Lower leg skin (tissue), 4 donors: ENCODE results near the gene STK4. TPM values are rescaled to one million over a fixed set of nuclear protein-coding genes. Genes with fewer than 3 reads are reported as not detected.

Experiments
- DNase-seq, 2 donors: peaks; one replicate each; pipeline ENCODE4 v3.0.0-alpha.2; 2019; ENCODE audit warnings: low spot score in 2 of 2
- H3K4me3 ChIP-seq: fragments of 200-600 bp; sonication (generic); 2 replicates; pipeline ENCODE4 v1.5.1; 2017; ENCODE audit warnings: mild to moderate bottlenecking, low read depth; ENCODE audit not compliant: poor library complexity, severe bottlenecking
- POLR2A ChIP-seq, 2 donors: fragments of 450-650 bp; IDR thresholded peaks; one replicate each; pipeline ENCODE4 v1.6.1; 2016 to 2017; ENCODE audit warnings: antibody characterized with exemption in 2 of 2, mild to moderate bottlenecking in 1 of 2, moderate library complexity in 1 of 2
- WGBS, 2 donors: methylation state at CpG; one replicate each; pipeline ENCODE4 v1.1.5; 2018; 5-methylcytosine and 5-hydroxymethylcytosine counted together
- intact Hi-C: fragments of 100-400 bp; cut with DNase I; formaldehyde crosslinking; loops from one replicate; pipeline ENCODE4 v1.15.0; 2023; ENCODE audit warnings: low total_unique reads
- total RNA-seq, 4 donors: library from RNA; depleted of rRNA; stranded (reverse); fragments of >200 nt; gene quantifications; one replicate each; pipeline ENCODE4 v1.1.0, GENCODE V29; 2016
- TF ChIP-seq, protein P1 (sequence below), 3 donors: fragments of 450-650 bp; IDR thresholded peaks; one replicate each; pipeline ENCODE4 v1.5.1; 2016; ENCODE audit warnings: antibody characterized with exemption in 3 of 3, mild to moderate bottlenecking in 3 of 3, moderate library complexity in 2 of 3

The STK4 gene
- total RNA-seq, 4 donors from 2014 or later = 27.0 to 37.4 (median 28.2) TPM

DNA sequence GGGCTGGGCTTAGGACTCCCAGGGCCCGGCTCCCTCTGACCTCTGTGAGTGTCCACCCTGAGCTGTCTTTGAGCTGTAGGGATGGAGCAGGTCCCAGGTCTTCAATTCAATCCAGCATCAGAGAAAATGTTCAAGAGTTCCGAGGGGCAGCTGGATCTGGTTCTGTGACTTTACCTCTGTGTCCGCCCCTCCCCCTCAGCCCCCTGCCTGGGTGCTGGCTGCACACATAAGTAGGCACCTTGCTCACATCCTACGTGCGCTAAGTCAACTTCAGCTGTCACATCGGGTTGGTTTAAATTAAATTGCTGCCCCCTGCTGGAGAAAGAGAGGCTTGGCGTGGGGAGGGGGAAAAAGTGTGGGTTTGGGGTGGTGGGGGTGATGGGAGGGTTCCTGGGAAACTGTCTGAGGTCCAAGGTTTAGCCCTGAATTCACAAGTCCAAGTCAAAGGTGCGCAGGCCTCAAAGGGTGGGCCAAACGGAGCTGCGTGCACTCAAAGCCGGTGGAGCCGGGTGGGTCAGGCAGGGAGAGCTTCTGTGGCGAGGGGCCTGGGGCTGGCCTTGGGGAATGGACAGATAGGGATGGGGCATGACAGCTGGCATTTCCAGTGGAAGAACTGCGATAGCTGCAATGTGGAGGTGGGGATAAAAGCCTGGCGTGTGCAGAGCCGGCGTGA lies 145.6 kb downstream of the STK4 start:
- TF ChIP-seq, protein P1, sequence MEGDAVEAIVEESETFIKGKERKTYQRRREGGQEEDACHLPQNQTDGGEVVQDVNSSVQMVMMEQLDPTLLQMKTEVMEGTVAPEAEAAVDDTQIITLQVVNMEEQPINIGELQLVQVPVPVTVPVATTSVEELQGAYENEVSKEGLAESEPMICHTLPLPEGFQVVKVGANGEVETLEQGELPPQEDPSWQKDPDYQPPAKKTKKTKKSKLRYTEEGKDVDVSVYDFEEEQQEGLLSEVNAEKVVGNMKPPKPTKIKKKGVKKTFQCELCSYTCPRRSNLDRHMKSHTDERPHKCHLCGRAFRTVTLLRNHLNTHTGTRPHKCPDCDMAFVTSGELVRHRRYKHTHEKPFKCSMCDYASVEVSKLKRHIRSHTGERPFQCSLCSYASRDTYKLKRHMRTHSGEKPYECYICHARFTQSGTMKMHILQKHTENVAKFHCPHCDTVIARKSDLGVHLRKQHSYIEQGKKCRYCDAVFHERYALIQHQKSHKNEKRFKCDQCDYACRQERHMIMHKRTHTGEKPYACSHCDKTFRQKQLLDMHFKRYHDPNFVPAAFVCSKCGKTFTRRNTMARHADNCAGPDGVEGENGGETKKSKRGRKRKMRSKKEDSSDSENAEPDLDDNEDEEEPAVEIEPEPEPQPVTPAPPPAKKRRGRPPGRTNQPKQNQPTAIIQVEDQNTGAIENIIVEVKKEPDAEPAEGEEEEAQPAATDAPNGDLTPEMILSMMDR (IDR thresholded peaks at IDR 0.05) = no peak
- TF ChIP-seq POLR2A (IDR thresholded peaks at IDR 0.05) = no peak
- 44 to 57% methylated on average over 17 of the region's 17 CpGs for WGBS, 2 donors
- no peak overlapping the region for H3K4me3 ChIP-seq
- intact Hi-C loops = no loop called here
- DNase-seq = no peak

DNA sequence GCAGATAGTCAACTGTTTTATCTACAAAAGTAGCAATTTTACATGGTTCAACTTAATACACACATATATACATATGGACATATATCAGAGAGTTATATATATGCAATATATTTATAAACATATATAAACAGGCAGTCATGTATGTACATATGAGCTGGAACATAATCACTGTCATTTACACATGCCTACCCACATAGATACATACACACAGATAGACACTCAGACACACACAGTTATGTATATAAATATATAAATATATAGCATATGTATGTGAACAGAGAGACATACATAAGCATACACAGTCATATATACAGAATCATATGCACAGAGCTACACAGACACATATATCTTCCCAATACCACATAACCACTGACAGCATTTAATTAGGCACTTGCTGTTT lies 146.4 kb downstream of the STK4 start:
- TF ChIP-seq POLR2A (IDR thresholded peaks at IDR 0.05) = no peak
- TF ChIP-seq, protein P1 (IDR thresholded peaks at IDR 0.05) = no peak
- intact Hi-C loops = no loop called here
- DNase-seq = no peak
- H3K4me3 ChIP-seq = no peak overlapping the region

DNA sequence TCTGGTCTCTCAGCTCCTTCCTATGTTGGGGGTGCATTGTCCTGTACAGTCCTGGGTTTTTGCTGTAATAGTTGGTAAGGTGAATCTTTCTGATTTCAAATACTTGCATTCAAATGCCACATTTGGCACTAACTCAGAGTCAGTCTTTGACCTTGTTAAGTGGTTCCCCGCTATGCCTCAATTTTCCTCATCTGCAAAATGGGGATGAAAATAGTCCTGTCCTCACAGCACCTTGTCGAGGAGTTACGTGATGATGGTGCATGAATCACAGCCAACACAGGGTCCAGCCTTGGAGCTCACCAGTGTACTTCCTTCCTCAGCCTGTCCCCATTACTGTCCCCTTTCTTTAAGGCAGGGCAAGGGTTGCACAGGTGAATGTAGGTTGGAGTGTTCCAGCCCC lies 147.6 kb downstream of the STK4 start:
- intact Hi-C loops = no loop called here
- no peak for TF ChIP-seq POLR2A (IDR thresholded peaks at IDR 0.05)
- TF ChIP-seq, protein P1 (IDR thresholded peaks at IDR 0.05) = no peak
- WGBS, 2 donors = 64 to 70% methylated on average over 3 of the region's 3 CpGs
- no peak overlapping the region for H3K4me3 ChIP-seq
- DNase-seq = no peak

DNA sequence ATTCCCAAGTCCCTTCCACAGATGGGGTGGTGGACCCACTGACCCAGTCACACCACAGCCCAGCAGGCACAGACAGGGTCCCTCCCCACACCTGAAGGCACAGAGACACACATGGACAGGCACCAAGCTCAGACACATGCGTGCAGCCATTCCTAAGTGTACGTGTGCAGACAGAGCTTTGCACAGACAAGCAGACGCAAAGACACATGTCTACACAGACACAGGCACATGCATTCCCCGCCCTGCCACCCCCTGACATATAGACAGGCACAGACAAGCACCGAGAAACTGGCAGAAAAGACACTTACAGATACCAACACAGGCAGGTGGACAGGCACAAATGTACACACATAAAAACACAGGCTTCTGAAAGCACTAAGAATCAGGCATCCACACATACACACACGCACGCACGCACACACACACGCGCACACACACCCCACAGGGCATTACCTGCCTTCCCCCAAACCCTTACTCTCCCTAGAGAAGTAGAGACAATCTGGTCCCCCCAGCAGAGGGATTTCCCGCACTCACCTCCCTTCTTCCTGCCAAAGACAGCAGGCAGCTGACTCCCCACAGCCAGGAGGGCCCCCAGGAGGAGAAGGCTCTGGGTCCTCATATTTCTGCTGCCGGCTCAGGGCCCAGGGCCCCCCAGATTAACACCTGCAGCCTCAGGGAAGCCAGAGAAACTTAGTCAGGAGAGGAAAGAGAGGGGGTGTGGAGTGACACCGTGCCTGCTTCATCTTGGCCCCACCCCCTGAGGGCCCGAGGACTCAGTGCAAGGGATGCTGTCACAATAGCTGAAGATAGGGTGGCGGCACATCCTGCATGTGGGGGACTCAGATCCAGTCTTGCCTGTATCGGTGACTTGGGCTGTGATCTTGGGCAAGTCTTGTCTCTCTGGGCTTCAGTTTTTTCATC lies 148.4 kb downstream of the STK4 start, which contains the start of gene WFDC5:
WFDC5 (minus strand) TSS at position 710 of the 921 bp plus-strand sequence; CDS start at position 619, 91 bp downstream.
- WGBS, 2 donors = 29 to 42% methylated on average over 15 to 16 of the region's 16 CpGs
- peak in 1 of 2 donors; percentile 74 for DNase-seq
- TF ChIP-seq, protein P1 (IDR thresholded peaks at IDR 0.05) = no peak
- no peak for TF ChIP-seq POLR2A (IDR thresholded peaks at IDR 0.05)
- intact Hi-C loops = no loop called here
- H3K4me3 ChIP-seq = no peak within 1 kb of the TSS

DNA sequence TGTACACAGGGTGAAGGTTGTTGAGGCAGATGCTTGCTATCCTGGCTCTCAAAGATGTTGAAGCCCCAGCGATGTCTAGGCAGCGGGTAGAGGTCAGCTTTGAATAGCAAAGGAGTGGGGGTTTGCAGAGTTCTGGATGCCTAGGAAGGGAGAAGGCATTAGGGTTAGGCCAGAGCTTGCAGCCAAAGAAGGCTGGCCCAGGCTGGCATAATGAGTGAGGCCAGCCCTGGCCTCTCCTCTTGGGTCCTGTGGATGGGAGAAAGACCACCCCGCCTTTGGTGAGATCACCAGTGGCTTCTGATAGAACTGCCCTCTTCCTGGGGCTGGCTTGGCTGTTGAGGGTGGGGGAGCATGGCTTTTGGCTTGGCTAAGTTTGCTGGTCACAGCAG lies 149.1 kb downstream of the STK4 start:
- 40 to 57% methylated on average over 3 of the region's 3 CpGs for WGBS, 2 donors
- TF ChIP-seq, protein P1 (IDR thresholded peaks at IDR 0.05) = no peak
- TF ChIP-seq POLR2A (IDR thresholded peaks at IDR 0.05) = no peak
- intact Hi-C loops = no loop called here
- no peak for DNase-seq
- H3K4me3 ChIP-seq = no peak overlapping the region
